Measurements from ENCODE around the gene CLEC3A.
"Not testable (repeated sequence)": the region's sequence is repeated elsewhere in the genome, so short reads cannot be mapped to it uniquely, and the experiment has no call there.

Gene CLEC3A

DNA sequence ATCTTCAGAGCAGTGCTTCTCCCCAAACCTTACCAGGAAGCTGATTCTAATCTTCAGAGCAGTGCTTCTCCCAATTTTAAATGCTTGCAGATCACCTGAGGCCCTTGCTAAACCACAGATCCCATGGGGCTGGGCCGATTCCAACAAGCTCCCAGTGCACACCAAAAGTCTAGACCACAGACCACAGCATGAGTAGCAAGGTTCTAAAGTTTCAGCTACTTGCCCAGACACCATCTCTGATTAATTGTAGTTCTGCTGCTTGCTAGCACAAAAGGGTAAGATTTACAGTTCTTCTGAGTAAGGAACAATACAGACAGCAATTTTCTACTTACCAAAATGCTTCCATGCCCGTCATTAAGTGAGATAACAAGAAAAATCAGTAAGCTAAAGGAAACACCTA is 12.2 kb downstream of the CLEC3A start:
- TF ChIP-seq CTCF (IDR thresholded peaks at IDR 0.05; ENCODE audit: extremely low read depth, missing control alignments): no peak
- DNase-seq (ENCODE audit: low spot score): no peak

GRCh38 chr16:78035012-78035411 is 12.7 kb downstream of the CLEC3A start:
- no peak for DNase-seq (ENCODE audit: low spot score)
- TF ChIP-seq CTCF (IDR thresholded peaks at IDR 0.05; ENCODE audit: extremely low read depth, missing control alignments): no peak

GRCh38 chr16:78040396-78040795 is 18.0 kb downstream of the CLEC3A start:
- no peak for DNase-seq (ENCODE audit: low spot score)
- TF ChIP-seq CTCF (IDR thresholded peaks at IDR 0.05; ENCODE audit: extremely low read depth, missing control alignments): no peak

DNA sequence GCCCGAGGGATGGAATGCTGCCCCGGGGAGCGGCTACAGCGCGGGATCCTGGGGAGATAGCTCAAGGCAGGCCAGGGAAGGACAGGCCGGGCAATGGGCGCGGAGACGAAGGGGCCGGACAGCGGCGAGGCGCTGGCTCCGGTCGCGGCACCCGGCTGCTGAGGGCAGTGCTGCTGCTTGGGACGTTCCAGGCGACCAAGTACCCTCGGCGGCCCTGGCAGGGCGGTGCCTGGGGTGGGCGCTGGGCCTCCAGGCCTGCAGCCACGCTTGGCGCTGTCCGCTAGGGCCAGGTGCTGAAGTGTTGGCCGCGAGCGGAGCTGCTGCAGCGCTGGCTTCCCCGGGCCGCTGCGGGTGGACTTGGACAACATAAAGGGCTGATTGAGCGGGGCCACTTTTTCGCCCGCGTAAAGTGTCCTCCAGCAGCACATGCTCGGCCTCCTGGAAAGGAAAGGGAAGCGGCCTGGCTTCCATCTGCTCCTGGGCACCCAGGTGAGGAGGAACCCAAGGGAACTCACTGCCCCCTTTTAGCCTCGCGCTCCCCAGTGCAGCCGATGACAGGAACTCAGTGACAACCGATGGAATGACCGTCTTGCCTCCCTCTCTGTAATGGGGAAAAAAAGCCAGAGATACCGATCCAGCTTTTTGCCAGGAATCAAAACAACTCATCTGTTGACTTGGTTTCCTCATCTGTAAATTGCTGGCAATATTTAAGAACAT is 23.7 kb downstream of the CLEC3A start:
- TF ChIP-seq CTCF (IDR thresholded peaks at IDR 0.05; ENCODE audit: extremely low read depth, missing control alignments): no peak
- DNase-seq (ENCODE audit: low spot score): peak; percentile 54

- no peak for TF ChIP-seq CTCF (IDR thresholded peaks at IDR 0.05; ENCODE audit: extremely low read depth, missing control alignments)
- DNase-seq (ENCODE audit: low spot score): no peak
These were observed 26.0 kb downstream of the CLEC3A start for GRCh38 chr16:78048319-78048718.

- no peak for TF ChIP-seq CTCF (IDR thresholded peaks at IDR 0.05; ENCODE audit: extremely low read depth, missing control alignments)
- DNase-seq (ENCODE audit: low spot score): no peak
These were observed 28.5 kb downstream of the CLEC3A start for GRCh38 chr16:78050734-78051400.

DNA sequence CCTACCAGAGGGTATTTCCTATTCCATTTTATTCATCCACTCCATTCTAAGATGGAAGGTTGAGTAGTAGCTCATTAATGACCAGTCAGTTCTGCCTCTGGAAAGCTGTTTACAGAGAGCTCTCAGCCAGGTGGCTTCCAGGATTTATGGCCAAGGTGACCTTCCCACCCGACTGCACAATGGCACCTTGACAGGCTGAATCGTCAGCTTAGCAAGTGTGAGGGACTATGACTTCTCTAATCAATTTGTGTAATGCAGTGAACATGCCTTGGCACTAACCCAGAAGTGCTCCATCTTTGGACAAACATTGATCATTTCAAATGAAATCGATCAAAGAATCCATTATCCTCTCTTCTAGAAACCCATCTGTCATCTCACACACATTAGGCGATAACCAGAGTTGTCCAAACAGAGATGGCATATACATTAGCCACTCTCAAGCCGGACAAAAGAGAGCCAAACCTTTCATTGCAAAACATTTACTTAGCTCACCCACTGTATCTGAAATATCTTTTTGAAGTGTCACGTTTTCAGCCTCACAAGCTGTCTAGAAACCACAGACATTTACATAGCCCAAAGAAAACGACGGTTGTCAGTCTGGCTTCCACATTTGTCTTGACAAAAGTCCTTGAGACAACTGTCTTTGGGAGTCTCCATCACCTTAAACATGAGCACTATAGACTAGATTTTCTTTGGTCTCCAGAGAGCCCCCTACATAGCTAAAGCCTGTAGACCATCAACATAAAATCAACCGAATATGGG is 35.6 kb downstream of the CLEC3A start:
- no peak for DNase-seq (ENCODE audit: low spot score)
- no peak for TF ChIP-seq CTCF (IDR thresholded peaks at IDR 0.05; ENCODE audit: extremely low read depth, missing control alignments)

DNA sequence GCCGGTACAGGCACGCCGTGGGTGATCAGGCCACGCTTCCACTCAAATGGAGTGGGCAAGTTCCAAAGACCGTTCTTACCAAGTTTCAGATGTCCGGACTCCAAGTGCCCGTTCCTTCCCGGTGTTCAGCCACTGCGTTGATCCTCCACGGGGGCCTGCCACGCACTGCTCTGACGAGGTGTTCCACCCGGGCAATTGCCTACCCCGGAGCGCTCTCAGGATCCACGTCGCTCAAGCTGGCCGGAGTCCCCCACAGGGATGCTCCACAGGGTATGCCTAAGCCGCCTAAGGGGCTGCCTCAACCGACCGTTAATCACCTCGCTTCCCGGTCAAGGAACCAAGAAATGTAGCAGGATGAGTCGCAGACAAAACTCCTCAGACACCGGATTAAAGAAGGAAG is 37.5 kb downstream of the CLEC3A start:
- DNase-seq (ENCODE audit: low spot score): not testable (repeated sequence)
